PFSK-1 (cell line): ENCODE data around the gene NEMP1.

ENCODE experiments used
- FOXP2 ChIP-seq: optimal IDR thresholded peaks from 2 replicates; pipeline ENCODE3; 2011; ENCODE audit warnings: borderline replicate concordance, control low read depth, inconsistent platforms; ENCODE audit not compliant: insufficient read depth; ENCODE audit errors: extremely low read length, extremely low read depth
- POLR2AphosphoS5 ChIP-seq: IDR thresholded peaks from 2 replicates; pipeline ENCODE4 v1.6.1; 2012; ENCODE audit warnings: low read depth, mild to moderate bottlenecking, control low read depth, low read length, moderate library complexity
- REST ChIP-seq, 2 experiments: IDR thresholded peaks; 2 replicates each; pipeline versions ENCODE4 v1.6.1 to v1.8.0; 2011 to 2012; ENCODE audit warnings: low read depth in 2 of 2, low read length in 2 of 2, control low read depth in 1 of 2, inconsistent platforms in 1 of 2, mild to moderate bottlenecking in 1 of 2, moderate library complexity in 1 of 2; ENCODE audit not compliant: insufficient read depth in 1 of 2
- SIN3A ChIP-seq: IDR thresholded peaks from 2 replicates; pipeline ENCODE4 v1.6.1; 2012; ENCODE audit warnings: mild to moderate bottlenecking, low read length, moderate library complexity, borderline replicate concordance; ENCODE audit not compliant: insufficient read depth
- TAF1 ChIP-seq: IDR thresholded peaks from 2 replicates; pipeline ENCODE4 v1.6.1; 2012; ENCODE audit warnings: low read length, control low read depth, borderline replicate concordance; ENCODE audit not compliant: insufficient read depth

The NEMP1 gene

GRCh38 chr12:57033431-57033830 is 45.2 kb downstream of the NEMP1 start:
- TF ChIP-seq FOXP2 (no peak), SIN3A (no peak), TAF1 (no peak), REST (IDR thresholded peaks at IDR 0.05; ENCODE audit: insufficient read depth in 1 of 2, low read depth in 2 of 2, low read length in 2 of 2) (no peak), POLR2AphosphoS5 (no peak)

GRCh38 chr12:57031789-57032188 is 46.8 kb downstream of the NEMP1 start:
- TF ChIP-seq SIN3A, result no peak
- no peak for TF ChIP-seq FOXP2
- TF ChIP-seq REST (IDR thresholded peaks at IDR 0.05; ENCODE audit: insufficient read depth in 1 of 2, low read depth in 2 of 2, low read length in 2 of 2), result no peak

GRCh38 chr12:57031138-57031725 is 47.4 kb downstream of the NEMP1 start:
- TF ChIP-seq FOXP2 (no peak), POLR2AphosphoS5 (no peak), SIN3A (no peak), REST (IDR thresholded peaks at IDR 0.05; ENCODE audit: insufficient read depth in 1 of 2, low read depth in 2 of 2, low read length in 2 of 2) (no peak), TAF1 (no peak)

- TF ChIP-seq POLR2AphosphoS5, result no peak
- no peak for TF ChIP-seq SIN3A
- no peak for TF ChIP-seq REST (IDR thresholded peaks at IDR 0.05; ENCODE audit: insufficient read depth in 1 of 2, low read depth in 2 of 2, low read length in 2 of 2)
Observed at GRCh38 chr12:57029457-57029856, 49.1 kb downstream of the NEMP1 start.

- TF ChIP-seq SIN3A, result no peak
- TF ChIP-seq POLR2AphosphoS5, result no peak
- TF ChIP-seq FOXP2, result no peak
- no peak for TF ChIP-seq TAF1
- no peak for TF ChIP-seq REST (IDR thresholded peaks at IDR 0.05; ENCODE audit: insufficient read depth in 1 of 2, low read depth in 2 of 2, low read length in 2 of 2)
Observed at GRCh38 chr12:57027805-57028153, 50.8 kb downstream of the NEMP1 start.
